Fibroblast of villous mesenchyme (primary cell): Measurements from ENCODE around the gene ECPAS. TPM values are rescaled to one million over a fixed set of nuclear protein-coding genes. Genes with fewer than 3 reads are reported as not detected.

Experiments
- DNase-seq: peaks from one replicate; pipeline ENCODE4 v3.0.0-alpha.2; 2010; ENCODE audit warnings: low read depth
- H3K4me3 ChIP-seq: 2 replicates; pipeline ENCODE4 v1.5.1; 2011; ENCODE audit warnings: low read depth, mild to moderate bottlenecking, low read length
- CTCF ChIP-seq: IDR thresholded peaks from 2 replicates; pipeline ENCODE4 v1.5.1; 2012; ENCODE audit warnings: low read depth, mild to moderate bottlenecking, low read length; ENCODE audit not compliant: insufficient read depth
- total RNA-seq: library from RNA; depleted of rRNA; stranded (reverse); fragments of >200 nt; gene quantifications from 2 replicates; pipeline ENCODE4 v1.2.3, GENCODE V29; 2012

ECPAS gene
- total RNA-seq, 1 donor = 99.3 TPM

GRCh38 chr9:111442360-111443027 lies 41.7 kb downstream of the ECPAS start:
- no peak for DNase-seq
- no peak for TF ChIP-seq CTCF

GRCh38 chr9:111440226-111440625 lies 44.0 kb downstream of the ECPAS start:
- no peak overlapping the region for H3K4me3 ChIP-seq
- no peak for TF ChIP-seq CTCF
- no peak for DNase-seq

More at GRCh38 chr9:111442360-111443027, 41.7 kb downstream of the ECPAS start:
- no peak overlapping the region for H3K4me3 ChIP-seq

- H3K4me3 ChIP-seq = no peak overlapping the region
- no peak for TF ChIP-seq CTCF
- DNase-seq = peak; percentile 23
Observed at GRCh38 chr9:111438541-111439235, 45.5 kb downstream of the ECPAS start.

- H3K4me3 ChIP-seq = no peak overlapping the region
- no peak for DNase-seq
- no peak for TF ChIP-seq CTCF
Observed at GRCh38 chr9:111436571-111436970, 47.6 kb downstream of the ECPAS start.

GRCh38 chr9:111433082-111433481 lies 51.1 kb downstream of the ECPAS start:
- no peak for TF ChIP-seq CTCF
- DNase-seq = no peak
- H3K4me3 ChIP-seq = no peak overlapping the region

- no peak overlapping the region for H3K4me3 ChIP-seq
- peak; percentile 58 for DNase-seq
- TF ChIP-seq CTCF = no peak
Observed at GRCh38 chr9:111431684-111432083, 52.5 kb downstream of the ECPAS start.
